Fibroblast of skin of right biceps (primary cell): ENCODE results near the gene TBCB.
"Not testable (repeated sequence)": the region's sequence is repeated elsewhere in the genome, so short reads cannot be mapped to it uniquely, and the experiment has no call there.

Experiments used
- DNase-seq: peaks from one replicate; pipeline ENCODE4 v3.0.0-alpha.2; 2013

The TBCB gene

GRCh38 chr19:36103040-36103626, 12.1 kb upstream of the TBCB start:
- DNase-seq = no peak

GRCh38 chr19:36103842-36104552, 11.3 kb upstream of the TBCB start:
- peak; percentile 7 for DNase-seq

- DNase-seq = no peak
These were observed 8.8 kb upstream of the TBCB start for GRCh38 chr19:36106441-36106840.

- DNase-seq = no peak
These were observed 8.3 kb upstream of the TBCB start for GRCh38 chr19:36106991-36107390.

- DNase-seq = no peak
These were observed 6.6 kb upstream of the TBCB start for GRCh38 chr19:36108684-36109083.

GRCh38 chr19:36110487-36111199, 4.6 kb upstream of the TBCB start, which contains the start of gene OVOL3:
OVOL3 (plus strand) TSS chr19:36111143; CDS start chr19:36111203, 60 bp downstream.
- DNase-seq = no peak

- DNase-seq = no peak
These were observed 4.1 kb upstream of the TBCB start for GRCh38 chr19:36111200-36111539.

GRCh38 chr19:36112678-36113077, 2.6 kb upstream of the TBCB start:
- DNase-seq = no peak

- no peak for DNase-seq
These were observed 1.8 kb upstream of the TBCB start for GRCh38 chr19:36113425-36113824.

- peak; percentile 48 for DNase-seq
These were observed 1.2 kb upstream of the TBCB start for GRCh38 chr19:36113894-36114720.

- DNase-seq = peak; percentile 100
These were observed 381 bp upstream of the TBCB start, which contains the start of gene POLR2I for GRCh38 chr19:36114721-36115452. POLR2I (minus strand) TSS chr19:36114875; CDS start chr19:36114856, 19 bp downstream.

GRCh38 chr19:36116344-36116637, 1.0 kb downstream of the TBCB start:
- no peak for DNase-seq

GRCh38 chr19:36120092-36120983, 5.1 kb downstream of the TBCB start:
- no peak for DNase-seq

- no peak for DNase-seq
These were observed 5.7 kb downstream of the TBCB start for GRCh38 chr19:36120984-36121358.

- no peak for DNase-seq
These were observed 6.3 kb downstream of the TBCB start for GRCh38 chr19:36121486-36122124.

- DNase-seq = no peak
These were observed 10.3 kb downstream of the TBCB start for GRCh38 chr19:36125557-36125956.

GRCh38 chr19:36128392-36128736, 13.1 kb downstream of the TBCB start:
- DNase-seq = no peak

- DNase-seq = not testable (repeated sequence)
These were observed 16.0 kb downstream of the TBCB start for GRCh38 chr19:36131221-36131620.

GRCh38 chr19:36134867-36135266, 19.6 kb downstream of the TBCB start:
- not testable (repeated sequence) for DNase-seq

GRCh38 chr19:36136964-36137686, 21.9 kb downstream of the TBCB start:
- peak; percentile 45 for DNase-seq

GRCh38 chr19:36139120-36139472, 23.8 kb downstream of the TBCB start:
- DNase-seq = no peak
